Heart left ventricle (tissue), 13 donors: ENCODE data around the gene SERF1B.
"Not testable (repeated sequence)": the region's sequence is repeated elsewhere in the genome, so short reads cannot be mapped to it uniquely, and the experiment has no call there.

ENCODE experiments used
- CTCF ChIP-seq, 12 donors: fragments of 200-600 bp; sonication (generic) in 4 of 12; IDR thresholded peaks; one replicate each; pipeline versions ENCODE4 v1.5.0 to v1.8.0; 2018 to 2022; ENCODE audit warnings: antibody characterized with exemption in 12 of 12, mild to moderate bottlenecking in 5 of 12
- POLR2A ChIP-seq, 2 donors: fragments of 450-650 bp; IDR thresholded peaks; one replicate each; pipeline ENCODE4 v1.6.1; 2017; ENCODE audit warnings: antibody characterized with exemption in 2 of 2, mild to moderate bottlenecking in 2 of 2, moderate library complexity in 2 of 2
- donor health status: ischemic (EF 13 %, LVEDD 7.1; RV severe dilation, severe dysfunction).
- donor health status: DM: no; HTN: yes; CAD: no.
- donor health status: DM: no; HTN: no; CAD: no.
- donor health status: ischemic (EF 25% LVEDD 6.9; RV normal size, moderate dysfunction).
- donor health status: ischemic (EF 25% LVEDD 5.7; RV mildly dilated, moderate dysfunction).
- donor health status: ischemic (EF 35%, LVEDD 5.7; RV mildly dilated, moderate dysfunction).
- donor health status: nonischemic (EF 11% LVEDD 7.7; RV severe dilation, severe dysfunction).
- donor health status: DM: yes; HTN: yes; CAD: no.
- donor health status: PGD.
- donor health status: ischemic (EF 29% LVEDD 5.4; RV normal size, mild dysfunction).
- donor health status: nonischemic (EF 23%, LVEDD 6.1; RV moderate dilation, normal function).

- not testable (repeated sequence) for TF ChIP-seq CTCF, POLR2A (IDR thresholded peaks at IDR 0.05)
Measured at GRCh38 chr5:69991713-69992112, 33.3 kb upstream of the SERF1B start.
